ENCODE data around the gene RBM4B.

- TF ChIP-seq, protein P1, sequence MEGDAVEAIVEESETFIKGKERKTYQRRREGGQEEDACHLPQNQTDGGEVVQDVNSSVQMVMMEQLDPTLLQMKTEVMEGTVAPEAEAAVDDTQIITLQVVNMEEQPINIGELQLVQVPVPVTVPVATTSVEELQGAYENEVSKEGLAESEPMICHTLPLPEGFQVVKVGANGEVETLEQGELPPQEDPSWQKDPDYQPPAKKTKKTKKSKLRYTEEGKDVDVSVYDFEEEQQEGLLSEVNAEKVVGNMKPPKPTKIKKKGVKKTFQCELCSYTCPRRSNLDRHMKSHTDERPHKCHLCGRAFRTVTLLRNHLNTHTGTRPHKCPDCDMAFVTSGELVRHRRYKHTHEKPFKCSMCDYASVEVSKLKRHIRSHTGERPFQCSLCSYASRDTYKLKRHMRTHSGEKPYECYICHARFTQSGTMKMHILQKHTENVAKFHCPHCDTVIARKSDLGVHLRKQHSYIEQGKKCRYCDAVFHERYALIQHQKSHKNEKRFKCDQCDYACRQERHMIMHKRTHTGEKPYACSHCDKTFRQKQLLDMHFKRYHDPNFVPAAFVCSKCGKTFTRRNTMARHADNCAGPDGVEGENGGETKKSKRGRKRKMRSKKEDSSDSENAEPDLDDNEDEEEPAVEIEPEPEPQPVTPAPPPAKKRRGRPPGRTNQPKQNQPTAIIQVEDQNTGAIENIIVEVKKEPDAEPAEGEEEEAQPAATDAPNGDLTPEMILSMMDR (IDR thresholded peaks at IDR 0.05; ENCODE audit: borderline replicate concordance, extremely low read depth, low read length, poor library complexity, severe bottlenecking) = no peak
- TF ChIP-seq EZH2 (IDR thresholded peaks at IDR 0.05; ENCODE audit: borderline replicate concordance, low read depth, low read length, severe bottlenecking) = no peak
These were observed 32.8 kb upstream of the RBM4B start for GRCh38 chr11:66710384-66710930.
